HG03025 (cell line): ENCODE data around the gene MALRD1.
"Not testable (repeated sequence)": the region's sequence is repeated elsewhere in the genome, so short reads cannot be mapped to it uniquely, and the experiment has no call there.

Experiments
- ATAC-seq: cut with Tn5 transposase; IDR thresholded peaks from one replicate; pipeline ENCODE4 v1.9.1; 2021; ENCODE audit warnings: mild to moderate bottlenecking, moderate library complexity; ENCODE audit not compliant: unreplicated experiment, low FRiP score

MALRD1 gene

GRCh38 chr10:19689231-19689630, 640.6 kb downstream of the MALRD1 start:
- ATAC-seq: no peak

- no peak for ATAC-seq
Observed at GRCh38 chr10:19699299-19699698, 650.7 kb downstream of the MALRD1 start.

GRCh38 chr10:19701427-19702052, 652.9 kb downstream of the MALRD1 start:
- no peak for ATAC-seq

- no peak for ATAC-seq
Observed at GRCh38 chr10:19702215-19702614, 653.6 kb downstream of the MALRD1 start.

GRCh38 chr10:19704544-19704943, 655.9 kb downstream of the MALRD1 start:
- ATAC-seq: no peak

GRCh38 chr10:19705250-19705649, 656.6 kb downstream of the MALRD1 start:
- ATAC-seq: no peak

- ATAC-seq: no peak
Observed at GRCh38 chr10:19706904-19707303, 658.3 kb downstream of the MALRD1 start.

GRCh38 chr10:19707376-19707775, 658.8 kb downstream of the MALRD1 start:
- no peak for ATAC-seq

- ATAC-seq: no peak
Observed at GRCh38 chr10:19708031-19708430, 659.4 kb downstream of the MALRD1 start.

- no peak for ATAC-seq
Observed at GRCh38 chr10:19710600-19710999, 662.0 kb downstream of the MALRD1 start.

GRCh38 chr10:19713159-19713558, 664.6 kb downstream of the MALRD1 start:
- no peak for ATAC-seq

- no peak for ATAC-seq
Observed at GRCh38 chr10:19713800-19714525, 665.4 kb downstream of the MALRD1 start.

GRCh38 chr10:19719284-19719683, 670.7 kb downstream of the MALRD1 start:
- no peak for ATAC-seq

- no peak for ATAC-seq
Observed at GRCh38 chr10:19724287-19724686, 675.7 kb downstream of the MALRD1 start.

- no peak for ATAC-seq
Observed at GRCh38 chr10:19728376-19728775, 679.8 kb downstream of the MALRD1 start.

- no peak for ATAC-seq
Observed at GRCh38 chr10:19728964-19729363, 680.4 kb downstream of the MALRD1 start.

GRCh38 chr10:19730167-19730906, 681.7 kb downstream of the MALRD1 start:
- ATAC-seq: no peak

GRCh38 chr10:19730907-19731217, 682.3 kb downstream of the MALRD1 start:
- no peak for ATAC-seq

- ATAC-seq: no peak
Observed at GRCh38 chr10:19731560-19731959, 683.0 kb downstream of the MALRD1 start.

GRCh38 chr10:19738440-19738839, 689.8 kb downstream of the MALRD1 start:
- ATAC-seq: no peak

- ATAC-seq: not testable (repeated sequence)
Observed at GRCh38 chr10:19739232-19739631, 690.6 kb downstream of the MALRD1 start.

- ATAC-seq: not testable (repeated sequence)
Observed at GRCh38 chr10:19742144-19742543, 693.5 kb downstream of the MALRD1 start.
